Psoas muscle (tissue), 8 donors: ENCODE data around the gene KCNH5. TPM values are rescaled to one million over a fixed set of nuclear protein-coding genes. Genes with fewer than 3 reads are reported as not detected.

ENCODE experiments used
- ATAC-seq, 4 donors: fragments of 200-7000 bp; cut with Tn5 transposase; one replicate each; pipeline ENCODE4 v1.9.1; 2020; ENCODE audit warnings: moderate library complexity in 3 of 4, mild to moderate bottlenecking in 2 of 4
- DNase-seq, 2 donors: peaks; one replicate each; pipeline ENCODE4 v3.0.0-alpha.2; 2020
- H3K27ac ChIP-seq: fragments of 200-600 bp; one replicate; pipeline ENCODE4 v1.8.0; 2022
- H3K27me3 ChIP-seq, 3 donors: fragments of 200-600 bp in 1 of 3; one replicate each; pipeline versions ENCODE4 v1.6.1 to v1.8.0; 2013 to 2022; ENCODE audit warnings: low read length in 2 of 3, mild to moderate bottlenecking in 2 of 3, moderate library complexity in 1 of 3; ENCODE audit not compliant: insufficient read depth in 3 of 3
- H3K36me3 ChIP-seq, 2 donors: fragments of 200-600 bp in 1 of 2; one replicate each; pipeline versions ENCODE4 v1.6.1 to v1.8.0; 2013 to 2022; ENCODE audit warnings: low read depth in 1 of 2, mild to moderate bottlenecking in 1 of 2, moderate library complexity in 1 of 2; ENCODE audit not compliant: insufficient read depth in 1 of 2
- H3K4me1 ChIP-seq: fragments of 200-600 bp; one replicate; pipeline ENCODE4 v1.8.0; 2022
- H3K4me3 ChIP-seq: fragments of 200-600 bp; one replicate; pipeline ENCODE4 v1.8.0; 2022; ENCODE audit warnings: mild to moderate bottlenecking
- H3K9me3 ChIP-seq: fragments of 200-600 bp; one replicate; pipeline ENCODE4 v1.8.0; 2022
- CTCF ChIP-seq: fragments of 200-600 bp; IDR thresholded peaks from one replicate; pipeline ENCODE4 v1.8.0; 2022; ENCODE audit warnings: antibody characterized with exemption
- WGBS, 3 donors: extraction: QIAGEN DNeasy Blood & Tissue Kit; methylation state at CpG; one replicate each; pipeline versions ENCODE4 v1.1.6 to v1.1.7; 2013; 5-methylcytosine and 5-hydroxymethylcytosine counted together
- intact Hi-C, 2 donors: fragments of 100-400 bp; cut with DNase I; formaldehyde crosslinking; loops; one replicate each; pipeline versions ENCODE4 v1.11.0 to v1.14.2; 2022
- polyA plus RNA-seq, 3 donors: library from polyadenylated mRNA; stranded (reverse); fragments of 200-250 nt; gene quantifications; one replicate each; pipeline ENCODE4 v1.2.3, GENCODE V29; 2013
- total RNA-seq, 4 donors: library from RNA; stranded (reverse); fragmentation: NEBNext Ultra II Directional in 2 of 4; extraction: Animal tissue kit (Norgen Biotek cat#: 25700) in 2 of 4; gene quantifications; one replicate each; pipeline versions ENCODE4 v1.2.1 to v1.2.4, GENCODE V29; 2021 to 2023
- donor health status: healthy with polysubstance abuse.
- donor health status: DM: no; HTN: no; CAD: no; lungs with moderate emphysema.
- donor health status: Bipolar disorder and iron deficiency.
- donor health status: healthy.
- donor health status: DM: yes; HTN: yes; CAD: no.
- donor health status: DM: no; HTN: no; CAD: no.
- donor health status: DM: no; HTN: no; CAD: no.
- donor health status: DM: yes; HTN: yes; CAD: no.

The KCNH5 gene
- total and polyA plus RNA-seq, 7 donors, result under 0.01 TPM; not detected in 6

GRCh38 chr14:63046339-63047268 lies 1.3 kb upstream of the KCNH5 start:
- H3K9me3 ChIP-seq, result no peaks in the 10 kb centered on the region
- no peaks in the 10 kb centered on the region for H3K36me3 ChIP-seq
- intact Hi-C loops, result loop anchor here (10.0 kb wide), 2 partner anchors 862 to 882 kb away; no protein-coding TSS in a partner anchor
- no peak overlapping the region for H3K27ac ChIP-seq
- no peak overlapping the region for H3K4me3 ChIP-seq
- TF ChIP-seq CTCF, result no peak
- 6 to 7% (median 7%) methylated on average over 23 of the region's 23 CpGs for WGBS, 3 donors
- no peak for ATAC-seq
- H3K27me3 ChIP-seq, result peaks cover 4 to 64% (median 13%) of the 10 kb centered on the region in 3 donors
- no peak for DNase-seq
- H3K4me1 ChIP-seq, result no peaks in the 10 kb centered on the region

- intact Hi-C loops, result loop anchor here (10.0 kb wide), 2 partner anchors 861 to 881 kb away; no protein-coding TSS in a partner anchor
Observed at GRCh38 chr14:63045612-63046320, 508 bp upstream of the KCNH5 start.

GRCh38 chr14:63039866-63040265 lies 5.4 kb downstream of the KCNH5 start:
- ATAC-seq (no peak), DNase-seq (no peak)
- Histone ChIP-seq H3K9me3 (no peaks in the 10 kb centered on the region), H3K4me1 (no peaks in the 10 kb centered on the region), H3K27ac (no peak overlapping the region), H3K4me3 (no peak overlapping the region), H3K36me3 (no peaks in the 10 kb centered on the region), H3K27me3 (peaks cover 5 to 29% (median 6%) of the 10 kb centered on the region in 3 donors)
- intact Hi-C loops, result loop anchor here (10.0 kb wide), 2 partner anchors 855 to 875 kb away; no protein-coding TSS in a partner anchor
- 29 to 31% (median 30%) methylated on average over 3 of the region's 3 CpGs for WGBS, 3 donors
- TF ChIP-seq CTCF, result peak; percentile 23

More at GRCh38 chr14:63045612-63046320, 508 bp upstream of the KCNH5 start:
- WGBS, 3 donors, result 0% methylated on average over 35 to 70 of the region's 70 CpGs
- H3K9me3 ChIP-seq, result no peaks in the 10 kb centered on the region
- DNase-seq, result peak; percentile 13 to 43
- no peak for TF ChIP-seq CTCF
- no peaks in the 10 kb centered on the region for H3K4me1 ChIP-seq
- no peaks in the 10 kb centered on the region for H3K36me3 ChIP-seq
- ATAC-seq, result peak in 2 of 4 donors; percentile 33 to 48
- H3K27ac ChIP-seq, result no peak overlapping the region
- H3K27me3 ChIP-seq, result peaks cover 4 to 60% (median 13%) of the 10 kb centered on the region in 3 donors
- peak overlapping the region; percentile 45 for H3K4me3 ChIP-seq

- no peak for TF ChIP-seq CTCF
- ATAC-seq (no peak), DNase-seq (no peak)
- Histone ChIP-seq H3K4me1 (no peaks in the 10 kb centered on the region), H3K27me3 (peaks cover 0 to 13% (median 5%) of the 10 kb centered on the region in 3 donors), H3K4me3 (no peak overlapping the region), H3K9me3 (no peaks in the 10 kb centered on the region), H3K36me3 (no peaks in the 10 kb centered on the region), H3K27ac (no peak overlapping the region)
- 65 to 69% (median 68%) methylated on average over 4 of the region's 4 CpGs for WGBS, 3 donors
- intact Hi-C loops, result no loop called here
Observed at GRCh38 chr14:63032641-63033040, 12.6 kb downstream of the KCNH5 start.
